GM12872 (cell line): ENCODE data around the gene CYP2A7.

Experiments used
- CTCF ChIP-seq: IDR thresholded peaks from 3 replicates; pipeline ENCODE4 v1.5.1; 2011; ENCODE audit warnings: low read depth, mild to moderate bottlenecking, low read length, moderate library complexity; ENCODE audit not compliant: insufficient read depth

Gene CYP2A7

GRCh38 chr19:40829205-40829604 is 52.8 kb downstream of the CYP2A7 start:
- TF ChIP-seq CTCF = no peak

- no peak for TF ChIP-seq CTCF
Observed at GRCh38 chr19:40827386-40828247, 54.4 kb downstream of the CYP2A7 start.
